OCI-LY3 (cell line): Measurements from ENCODE around the gene CFAP77.

Source experiments
- CTCF ChIP-seq: fragments of 200-600, 300-600 bp; sonication (generic); IDR thresholded peaks from 2 replicates; pipeline ENCODE4 v1.5.1; 2014; ENCODE audit warnings: antibody characterized with exemption, low read length, low read depth
- EZH2phosphoT487 ChIP-seq: fragments of 200-600 bp; shearing (Covaris generic); IDR thresholded peaks from 2 replicates; pipeline ENCODE4 v1.6.1; 2018; ENCODE audit warnings: antibody characterized with exemption, mixed run types, low read depth

- no peak for TF ChIP-seq EZH2phosphoT487
- no peak for TF ChIP-seq CTCF
Observed at GRCh38 chr9:132591751-132592314, 181.8 kb downstream of the CFAP77 start.
